B cell (primary cell): ENCODE measurements around the gene AGBL3. TPM values are rescaled to one million over a fixed set of nuclear protein-coding genes. Genes with fewer than 3 reads are reported as not detected.

Experiments used
- ATAC-seq: fragments of 200-7000 bp; cut with Tn5 transposase; one replicate; pipeline ENCODE4 v1.10.0; 2021; ENCODE audit warnings: low read depth, mild to moderate bottlenecking, moderate number of reproducible peaks, moderate library complexity
- CTCF ChIA-PET: fragments of 350-600 bp; sonication (Branson Sonifier 250); formaldehyde crosslinking; loops from one replicate; lab custom pipeline; 2021; ENCODE audit warnings: antibody characterized with exemption, inconsistent platforms; lab: Charles Lee
- POLR2A ChIA-PET: fragments of 350-600 bp; sonication (Branson Sonifier 250); formaldehyde crosslinking; loops from one replicate; lab custom pipeline; 2021; ENCODE audit warnings: antibody characterized with exemption; lab: Charles Lee
- DNase-seq: peaks from one replicate; pipeline ENCODE4 v3.0.0; 2013
- H2AFZ ChIP-seq: 2 replicates; pipeline ENCODE4 v1.6.1; 2012; ENCODE audit warnings: mild to moderate bottlenecking, low read depth, low read length; ENCODE audit not compliant: insufficient read depth, poor library complexity, severe bottlenecking
- H3K27ac ChIP-seq, 2 donors: 1 replicate in 1 of 2; 2 replicates in 1 of 2; pipeline ENCODE4 v1.5.1; 2012 to 2013; ENCODE audit warnings: low read length in 2 of 2, mild to moderate bottlenecking in 2 of 2, moderate library complexity in 1 of 2
- H3K27me3 ChIP-seq, 4 experiments: fragments of 200-600 bp in 1 of 4; sonication (generic) in 1 of 4; replicated peaks in 1 of 4; 1 replicate in 2 of 4; 2 replicates in 2 of 4; pipeline versions ENCODE4 v1.6.1 to v1.7.0; 2013 to 2016; ENCODE audit warnings: low read length in 3 of 4, mild to moderate bottlenecking in 2 of 4, mixed read lengths in 1 of 4, moderate library complexity in 1 of 4; ENCODE audit not compliant: insufficient read depth in 4 of 4, control insufficient read depth in 3 of 4; ENCODE audit errors: control extremely low read depth in 1 of 4
- H3K36me3 ChIP-seq, 2 experiments: replicated peaks in 1 of 2; 1 replicate in 1 of 2; 2 replicates in 1 of 2; pipeline versions ENCODE4 v1.6.1 to v1.7.1; 2013; ENCODE audit warnings: low read length in 1 of 2; ENCODE audit not compliant: insufficient read depth in 2 of 2, control insufficient read depth in 1 of 2; ENCODE audit errors: control extremely low read depth in 1 of 2, extremely low read depth in 1 of 2
- H3K4me1 ChIP-seq, 2 donors: fragments of 200-600 bp in 1 of 2; sonication (generic) in 1 of 2; 1 replicate in 1 of 2; 2 replicates in 1 of 2; pipeline versions ENCODE4 v1.5.1 to v1.6.1; 2013 to 2017; ENCODE audit warnings: low read length in 2 of 2; ENCODE audit not compliant: control insufficient read depth in 2 of 2, insufficient read depth in 2 of 2
- H3K4me2 ChIP-seq: replicated peaks from 2 replicates; pipeline ENCODE3; 2012; ENCODE audit warnings: mild to moderate bottlenecking, low read depth, low read length; ENCODE audit not compliant: poor library complexity, severe bottlenecking
- H3K4me3 ChIP-seq, 5 experiments: fragments of 200-600 bp in 1 of 5; sonication (generic) in 1 of 5; 1 replicate in 3 of 5; 2 replicates in 2 of 5; pipeline versions ENCODE4 v1.5.1 to v1.7.0; 2011 to 2016; ENCODE audit warnings: low read length in 4 of 5, mild to moderate bottlenecking in 4 of 5, low read depth in 2 of 5, control low read depth in 1 of 5, moderate library complexity in 1 of 5; ENCODE audit not compliant: insufficient read depth in 1 of 5; ENCODE audit errors: control extremely low read depth in 1 of 5, extremely low read depth in 1 of 5
- H3K79me2 ChIP-seq: fragments of 200-600 bp; sonication (generic); one replicate; pipeline ENCODE4 v1.6.0; 2016; ENCODE audit warnings: low read length; ENCODE audit not compliant: control insufficient read depth, insufficient read depth
- H3K9ac ChIP-seq: fragments of 200-600 bp; sonication (generic); 2 replicates; pipeline ENCODE4 v1.6.1; 2017; ENCODE audit warnings: mild to moderate bottlenecking, low read length, moderate library complexity
- H3K9me3 ChIP-seq, 3 donors: one replicate each; pipeline versions ENCODE4 v1.6.1 to v1.7.1; 2013; ENCODE audit warnings: low read length in 2 of 3; ENCODE audit not compliant: control insufficient read depth in 2 of 3, insufficient read depth in 1 of 3; ENCODE audit errors: control extremely low read depth in 1 of 3
- H4K20me1 ChIP-seq: 2 replicates; pipeline ENCODE4 v1.6.0; 2012; ENCODE audit warnings: mild to moderate bottlenecking, low read length; ENCODE audit not compliant: insufficient read depth, control insufficient read depth, poor library complexity, severe bottlenecking
- H3K27ac Mint-ChIP-seq: one replicate; pipeline ENCODE4 v1.8.0; 2021; ENCODE audit warnings: mixed read lengths
- H3K27me3 Mint-ChIP-seq: one replicate; pipeline ENCODE4 v1.8.0; 2021; ENCODE audit warnings: mixed read lengths
- H3K4me1 Mint-ChIP-seq: one replicate; pipeline ENCODE4 v1.8.0; 2021; ENCODE audit warnings: mixed read lengths
- H3K4me3 Mint-ChIP-seq: one replicate; pipeline ENCODE4 v1.8.0; 2021; ENCODE audit warnings: mixed read lengths
- H3K9me3 Mint-ChIP-seq: one replicate; pipeline ENCODE4 v1.8.0; 2022; ENCODE audit warnings: mixed read lengths; ENCODE audit not compliant: insufficient read depth
- EZH2 ChIP-seq: IDR thresholded peaks from 2 replicates; pipeline ENCODE4 v1.6.1; 2012; ENCODE audit warnings: borderline replicate concordance, low read depth, mild to moderate bottlenecking, moderate library complexity, low read length; ENCODE audit not compliant: insufficient read depth, poor library complexity, severe bottlenecking
- WGBS: methylation state at CpG from one replicate; pipeline ENCODE4 v1.1.5; 2013; ENCODE audit warnings: missing lambda C conversion rate; ENCODE audit not compliant: insufficient coverage; 5-methylcytosine and 5-hydroxymethylcytosine counted together
- intact Hi-C: fragments of 100-400 bp; cut with micrococcal nuclease; formaldehyde crosslinking; loops from one replicate; pipeline ENCODE4 v1.10.0; 2022
- polyA plus RNA-seq: library from polyadenylated mRNA; depleted of rRNA; stranded (reverse); fragments of >200 nt; gene quantifications from 2 replicates; pipeline ENCODE4 v1.2.3, GENCODE V29; 2012
- total RNA-seq, 2 donors: library from RNA; stranded (reverse); fragments of 120-200 nt in 1 of 2; gene quantifications; 1 replicate in 1 of 2; 2 replicates in 1 of 2; pipeline versions ENCODE4 v1.2.3 to v1.2.4, GENCODE V29; 2013 to 2022
- TF ChIP-seq, protein P1 (sequence below): fragments of 200-600 bp; IDR thresholded peaks from one replicate; pipeline ENCODE4 v1.8.0; 2022; ENCODE audit warnings: antibody characterized with exemption, mild to moderate bottlenecking

The AGBL3 gene
- total and polyA plus RNA-seq, 2 donors (not counting 1 experiment from before 2014, with no cell fraction given), result 0.51 to 10.9 TPM

DNA sequence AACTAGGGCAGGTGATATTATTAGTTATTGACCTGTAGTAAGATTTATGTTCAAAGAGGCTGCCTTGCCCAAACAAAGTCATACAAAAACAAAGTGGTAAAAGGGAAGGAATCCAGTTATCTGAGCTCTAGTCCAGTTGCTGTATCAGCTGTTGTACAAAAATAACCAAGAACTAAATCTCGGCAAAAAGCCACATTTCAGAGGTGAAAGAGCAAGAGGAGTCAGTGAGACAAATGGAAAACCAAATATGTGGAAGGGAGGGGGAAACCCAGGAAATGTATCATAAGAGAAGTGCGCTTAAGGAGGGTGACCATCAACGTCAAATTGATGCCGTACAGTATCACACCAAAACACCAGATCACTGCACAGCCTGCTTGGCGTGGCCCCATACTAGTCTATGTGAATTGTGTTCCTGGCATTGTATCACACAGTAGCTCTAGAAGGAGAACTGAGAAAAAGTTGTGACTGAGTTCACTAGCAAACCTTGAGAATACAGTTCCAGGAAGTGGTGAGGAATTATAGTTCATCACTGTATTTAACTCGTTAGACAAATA lies 6.4 kb downstream of the AGBL3 start:
- Histone ChIP-seq H3K4me1 (peaks cover 5 to 6% of the 10 kb centered on the region in 2 donors), H3K9me3 (no peaks in the 10 kb centered on the region), H3K27ac (peak overlapping the region in 1 of 2 donors; percentile 46), H4K20me1 (no peaks in the 10 kb centered on the region), H3K4me3 (no peak overlapping the region), H3K36me3 (peaks cover 3 to 13% of the 10 kb centered on the region in 2 experiments), H3K79me2 (no peaks in the 10 kb centered on the region), H3K9ac (no peak overlapping the region), H2AFZ (peak overlapping the region; percentile 21), H3K4me2 (no peak overlapping the region), H3K27me3 (no peaks in the 10 kb centered on the region)
- peak; percentile 35 for DNase-seq
- H3K9me3 Mint-ChIP-seq, result no peaks in the 10 kb centered on the region
- peak; percentile 67 for ATAC-seq
- POLR2A ChIA-PET, result interaction anchor here (0.6 kb wide), 1 partner anchor 179 kb away, joined by 3 read pairs; no protein-coding TSS in a partner anchor
- intact Hi-C loops, result no loop called here
- CTCF ChIA-PET, result interaction anchor here (1.0 to 1.3 kb wide), 3 partner anchors 40 to 179 kb away, joined by 3 to 5 read pairs (median 4); partner anchors contain the start of gene TMEM140
- peak overlapping the region; percentile 0 for H3K4me3 Mint-ChIP-seq
- H3K27me3 Mint-ChIP-seq, result no peaks in the 10 kb centered on the region
- TF ChIP-seq, protein P1, sequence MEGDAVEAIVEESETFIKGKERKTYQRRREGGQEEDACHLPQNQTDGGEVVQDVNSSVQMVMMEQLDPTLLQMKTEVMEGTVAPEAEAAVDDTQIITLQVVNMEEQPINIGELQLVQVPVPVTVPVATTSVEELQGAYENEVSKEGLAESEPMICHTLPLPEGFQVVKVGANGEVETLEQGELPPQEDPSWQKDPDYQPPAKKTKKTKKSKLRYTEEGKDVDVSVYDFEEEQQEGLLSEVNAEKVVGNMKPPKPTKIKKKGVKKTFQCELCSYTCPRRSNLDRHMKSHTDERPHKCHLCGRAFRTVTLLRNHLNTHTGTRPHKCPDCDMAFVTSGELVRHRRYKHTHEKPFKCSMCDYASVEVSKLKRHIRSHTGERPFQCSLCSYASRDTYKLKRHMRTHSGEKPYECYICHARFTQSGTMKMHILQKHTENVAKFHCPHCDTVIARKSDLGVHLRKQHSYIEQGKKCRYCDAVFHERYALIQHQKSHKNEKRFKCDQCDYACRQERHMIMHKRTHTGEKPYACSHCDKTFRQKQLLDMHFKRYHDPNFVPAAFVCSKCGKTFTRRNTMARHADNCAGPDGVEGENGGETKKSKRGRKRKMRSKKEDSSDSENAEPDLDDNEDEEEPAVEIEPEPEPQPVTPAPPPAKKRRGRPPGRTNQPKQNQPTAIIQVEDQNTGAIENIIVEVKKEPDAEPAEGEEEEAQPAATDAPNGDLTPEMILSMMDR, result no peak
- TF ChIP-seq EZH2, result no peak
- no CpG with 5 or more reads among the region's 6 CpGs for WGBS
- peak overlapping the region; percentile 48 for H3K27ac Mint-ChIP-seq
- peaks cover 30% of the 10 kb centered on the region for H3K4me1 Mint-ChIP-seq

DNA sequence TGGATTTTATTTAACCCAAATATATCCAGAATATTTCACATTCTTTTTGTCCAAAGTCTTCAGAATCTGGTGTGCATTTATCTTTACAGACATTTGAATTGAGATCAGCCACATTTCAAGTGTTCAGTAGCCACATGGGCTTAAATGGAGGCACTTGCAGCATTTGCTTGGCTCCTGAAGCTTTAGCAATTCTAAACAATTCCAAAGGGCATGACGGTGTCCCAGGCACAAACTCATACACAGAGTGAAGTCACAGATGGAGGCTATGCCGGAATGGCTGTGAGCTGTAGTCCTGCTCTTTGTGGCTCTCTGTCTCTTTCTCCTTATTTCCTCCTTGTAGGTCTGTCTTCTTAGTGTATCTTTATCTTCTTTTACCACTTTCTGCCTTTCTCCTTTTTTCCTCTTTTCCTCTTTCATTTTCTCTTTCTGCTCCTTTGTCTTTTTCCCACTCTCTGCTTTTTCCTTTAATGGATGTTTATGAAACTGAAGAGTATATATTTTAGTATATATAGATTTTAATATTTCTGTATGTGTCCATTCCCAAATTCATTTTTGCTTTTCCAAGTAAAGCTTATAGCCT lies 7.7 kb downstream of the AGBL3 start:
- Histone ChIP-seq H3K9ac (no peak overlapping the region), H3K9me3 (no peaks in the 10 kb centered on the region), H4K20me1 (no peaks in the 10 kb centered on the region), H3K4me1 (peaks cover 5% of the 10 kb centered on the region in 2 donors), H3K79me2 (no peaks in the 10 kb centered on the region), H2AFZ (no peak overlapping the region), H3K36me3 (peaks cover 3 to 13% of the 10 kb centered on the region in 2 experiments), H3K4me2 (no peak overlapping the region), H3K27ac (no peak overlapping the region), H3K4me3 (no peak overlapping the region), H3K27me3 (no peaks in the 10 kb centered on the region)
- POLR2A ChIA-PET, result no interaction called here
- Mint-ChIP-seq H3K9me3 (no peaks in the 10 kb centered on the region), H3K27me3 (no peaks in the 10 kb centered on the region), H3K27ac (no peak overlapping the region), H3K4me3 (no peak overlapping the region), H3K4me1 (peaks cover 27% of the 10 kb centered on the region)
- no peak for DNase-seq
- 83% methylated on average over 1 of the region's 2 CpGs for WGBS
- intact Hi-C loops, result no loop called here
- TF ChIP-seq, protein P1, result no peak
- TF ChIP-seq EZH2, result no peak
- no peak for ATAC-seq
- CTCF ChIA-PET, result interaction anchor here (0.6 to 1.3 kb wide), 2 partner anchors 177 to 483 kb away, joined by 3 to 5 read pairs; no protein-coding TSS in a partner anchor
